DOHH2 (cell line): ENCODE measurements around the gene SH3RF3.

Experiments
- CTCF ChIP-seq: fragments of 200-600 bp; sonication (generic); IDR thresholded peaks from one replicate; pipeline ENCODE4 v1.5.1; 2014; ENCODE audit warnings: antibody characterized with exemption, mild to moderate bottlenecking, low read depth, low read length; ENCODE audit not compliant: poor library complexity, severe bottlenecking
- EZH2phosphoT487 ChIP-seq: fragments of 200-600 bp; sonication (generic); IDR thresholded peaks from 2 replicates; pipeline ENCODE4 v1.6.1; 2017; ENCODE audit warnings: borderline replicate concordance, mild to moderate bottlenecking, antibody characterized with exemption, low read length, moderate library complexity, mixed read lengths

- no peak for TF ChIP-seq CTCF
- TF ChIP-seq EZH2phosphoT487: no peak
Observed at GRCh38 chr2:109321570-109321969, 192.6 kb downstream of the SH3RF3 start.
